H9 (cell line): ENCODE results near the gene MRPS34. TPM values are rescaled to one million over a fixed set of nuclear protein-coding genes. Genes with fewer than 3 reads are reported as not detected.

Experiments used
- DNase-seq: peaks from one replicate; pipeline ENCODE4 v3.0.0-alpha.2; 2017
- H2AFZ ChIP-seq: one replicate; pipeline ENCODE4 v1.6.1; 2013; ENCODE audit warnings: mild to moderate bottlenecking, low read length, control low read depth, moderate library complexity
- H2AK5ac ChIP-seq: 2 replicates; pipeline ENCODE4 v1.6.1; 2013; ENCODE audit warnings: low read length, control low read depth, mixed read lengths; ENCODE audit not compliant: insufficient read length
- H2BK120ac ChIP-seq: one replicate; pipeline ENCODE4 v1.6.1; 2013; ENCODE audit warnings: low read depth, mild to moderate bottlenecking, low read length, control low read depth, inconsistent platforms; ENCODE audit not compliant: poor library complexity, severe bottlenecking
- H2BK12ac ChIP-seq: 2 replicates; pipeline ENCODE4 v1.6.1; 2013; ENCODE audit warnings: low read length, control low read depth, mixed read lengths, low read depth; ENCODE audit not compliant: insufficient read length
- H2BK15ac ChIP-seq: 2 replicates; pipeline ENCODE4 v1.6.1; 2013; ENCODE audit warnings: low read depth, low read length, control low read depth
- H2BK20ac ChIP-seq: one replicate; pipeline ENCODE4 v1.6.1; 2013; ENCODE audit warnings: low read depth, mild to moderate bottlenecking, low read length, control low read depth, inconsistent platforms; ENCODE audit not compliant: poor library complexity, severe bottlenecking
- H2BK5ac ChIP-seq: 2 replicates; pipeline ENCODE4 v1.6.1; 2013; ENCODE audit warnings: low read length, control low read depth, mixed read lengths; ENCODE audit not compliant: insufficient read length
- H3K14ac ChIP-seq: 2 replicates; pipeline ENCODE4 v1.6.1; 2013; ENCODE audit warnings: low read length, control low read depth; ENCODE audit not compliant: insufficient read depth
- H3K18ac ChIP-seq: 2 replicates; pipeline ENCODE4 v1.6.1; 2013; ENCODE audit warnings: low read depth, mild to moderate bottlenecking, mixed read lengths, low read length, control low read depth; ENCODE audit not compliant: insufficient read length
- H3K23ac ChIP-seq: 2 replicates; pipeline ENCODE4 v1.6.1; 2013; ENCODE audit warnings: low read length, control low read depth, mixed read lengths, low read depth; ENCODE audit not compliant: insufficient read length
- H3K23me2 ChIP-seq: 2 replicates; pipeline ENCODE4 v1.6.1; 2013; ENCODE audit warnings: low read depth, mild to moderate bottlenecking, mixed read lengths, low read length, control low read depth; ENCODE audit not compliant: insufficient read length, poor library complexity, severe bottlenecking
- H3K27ac ChIP-seq: 2 replicates; pipeline ENCODE4 v1.5.1; 2013; ENCODE audit warnings: low read length, control low read depth, mixed read lengths, low read depth; ENCODE audit not compliant: insufficient read length
- H3K27me3 ChIP-seq: 2 replicates; pipeline ENCODE4 v1.6.1; 2013; ENCODE audit warnings: low read length, control low read depth, inconsistent platforms; ENCODE audit not compliant: insufficient read depth
- H3K4ac ChIP-seq: 2 replicates; pipeline ENCODE4 v1.6.1; 2013; ENCODE audit warnings: low read depth, mild to moderate bottlenecking, control low read depth, inconsistent platforms, low read length, moderate library complexity
- H3K4me1 ChIP-seq: 2 replicates; pipeline ENCODE4 v1.6.1; 2013; ENCODE audit warnings: low read length, control low read depth, inconsistent platforms; ENCODE audit not compliant: insufficient read depth
- H3K4me2 ChIP-seq: 2 replicates; pipeline ENCODE4 v1.6.1; 2013; ENCODE audit warnings: low read length, control low read depth, mixed read lengths; ENCODE audit not compliant: insufficient read length, insufficient read depth
- H3K56ac ChIP-seq: 2 replicates; pipeline ENCODE4 v1.6.1; 2013; ENCODE audit warnings: low read depth, mild to moderate bottlenecking, mixed read lengths, low read length, control low read depth; ENCODE audit not compliant: insufficient read length
- H3K79me1 ChIP-seq: 2 replicates; pipeline ENCODE4 v1.6.1; 2013; ENCODE audit warnings: low read depth, mild to moderate bottlenecking, moderate library complexity, low read length, control low read depth, inconsistent platforms; ENCODE audit not compliant: insufficient read depth, poor library complexity, severe bottlenecking
- H3K79me2 ChIP-seq: 2 replicates; pipeline ENCODE4 v1.6.1; 2013; ENCODE audit warnings: low read length, control low read depth, inconsistent platforms; ENCODE audit not compliant: insufficient read depth
- H3K9ac ChIP-seq: 2 replicates; pipeline ENCODE4 v1.6.1; 2013; ENCODE audit warnings: low read length, control low read depth, mixed read lengths; ENCODE audit not compliant: insufficient read length; ENCODE audit errors: extremely low read depth
- H3K9me3 ChIP-seq: one replicate; pipeline ENCODE4 v1.6.1; 2013; ENCODE audit warnings: low read depth, low read length, inconsistent platforms; ENCODE audit not compliant: control insufficient read depth
- H3T11ph ChIP-seq: one replicate; pipeline ENCODE4 v1.6.1; 2013; ENCODE audit warnings: mild to moderate bottlenecking, low read length, control low read depth, inconsistent platforms
- H4K20me1 ChIP-seq: one replicate; pipeline ENCODE4 v1.6.1; 2013; ENCODE audit not compliant: control insufficient read depth, insufficient read length, insufficient read depth
- H4K5ac ChIP-seq: 2 replicates; pipeline ENCODE4 v1.6.1; 2013; ENCODE audit warnings: low read depth, mild to moderate bottlenecking, mixed read lengths, low read length, control low read depth; ENCODE audit not compliant: insufficient read length
- H4K8ac ChIP-seq: replicated peaks from 2 replicates; pipeline ENCODE4 v1.6.1; 2013; ENCODE audit warnings: low read length, control low read depth, mixed read lengths, low read depth; ENCODE audit not compliant: insufficient read length
- H4K91ac ChIP-seq: 2 replicates; pipeline ENCODE4 v1.6.1; 2013; ENCODE audit warnings: low read depth, mild to moderate bottlenecking, moderate library complexity, mixed read lengths, low read length, control low read depth; ENCODE audit not compliant: insufficient read length
- H3K27ac Mint-ChIP-seq, 3 experiments: 2 replicates in 2 of 3; 3 replicates in 1 of 3; pipeline ENCODE4 v1.8.0; 2020 to 2021; ENCODE audit warnings: mixed read lengths in 3 of 3, mild to moderate bottlenecking in 1 of 3, moderate library complexity in 1 of 3
- H3K27me3 Mint-ChIP-seq: 2 replicates; pipeline ENCODE4 v1.8.0; 2021; ENCODE audit warnings: low read depth, mild to moderate bottlenecking, moderate library complexity, mixed read lengths
- H3K36me3 Mint-ChIP-seq, 3 experiments: 2 replicates in 2 of 3; 3 replicates in 1 of 3; pipeline ENCODE4 v1.8.0; 2020 to 2021; ENCODE audit warnings: low read depth in 3 of 3, mixed read lengths in 3 of 3; ENCODE audit not compliant: insufficient read depth in 1 of 3
- H3K4me1 Mint-ChIP-seq, 2 experiments: 2 replicates each; pipeline ENCODE4 v1.8.0; 2020; ENCODE audit warnings: mixed read lengths in 2 of 2
- H3K4me3 Mint-ChIP-seq, 2 experiments: 2 replicates in 1 of 2; 3 replicates in 1 of 2; pipeline ENCODE4 v1.8.0; 2020 to 2021; ENCODE audit warnings: mild to moderate bottlenecking in 2 of 2, mixed read lengths in 2 of 2, moderate library complexity in 1 of 2
- H3K9me3 Mint-ChIP-seq, 2 experiments: 2 replicates in 1 of 2; 3 replicates in 1 of 2; pipeline ENCODE4 v1.8.0; 2020; ENCODE audit warnings: mild to moderate bottlenecking in 2 of 2, mixed read lengths in 2 of 2, moderate library complexity in 1 of 2
- CTCF ChIP-seq: fragments of 200-600 bp; sonication (generic); conservative IDR thresholded peaks from 3 replicates; pipeline ENCODE4 v1.8.0; 2021; ENCODE audit warnings: antibody characterized with exemption, mild to moderate bottlenecking
- WGBS: extraction: QIAGEN DNeasy Blood & Tissue Kit; methylation state at CpG from one replicate; pipeline ENCODE4 v1.1.7; 2013; ENCODE audit warnings: missing lambda C conversion rate, low lambda C conversion rate, mixed read lengths; ENCODE audit not compliant: insufficient read length; ENCODE audit errors: extremely low coverage; 5-methylcytosine and 5-hydroxymethylcytosine counted together
- total RNA-seq: library from RNA; stranded (reverse); gene quantifications from 2 replicates; pipeline ENCODE4 v1.2.1, GENCODE V29; 2021

MRPS34 gene
- total RNA-seq, 1 experiment from 2014 or later: 205 TPM

GRCh38 chr16:1816396-1817275 lies 43.7 kb upstream of the MRPS34 start:
- DNase-seq: no peak
- Histone ChIP-seq H3K4ac (no peak overlapping the region), H4K91ac (no peak overlapping the region), H2BK5ac (no peak overlapping the region), H2BK120ac (no peak overlapping the region), H3K9ac (no peak overlapping the region), H2BK15ac (no peak overlapping the region), H2AFZ (no peak overlapping the region), H3K56ac (no peak overlapping the region), H3K23ac (no peak overlapping the region), H3K27ac (no peak overlapping the region), H3K79me2 (no peaks in the 10 kb centered on the region), H2AK5ac (no peak overlapping the region), H3K79me1 (no peaks in the 10 kb centered on the region), H3K18ac (no peak overlapping the region), H3K4me2 (no peak overlapping the region), H4K20me1 (no peaks in the 10 kb centered on the region), H3K9me3 (no peaks in the 10 kb centered on the region), H4K5ac (no peak overlapping the region), H2BK12ac (no peak overlapping the region), H3K23me2 (no peaks in the 10 kb centered on the region), H2BK20ac (no peak overlapping the region), H3T11ph (no peak overlapping the region), H3K4me1 (no peaks in the 10 kb centered on the region), H3K27me3 (no peaks in the 10 kb centered on the region), H4K8ac (no peak overlapping the region), H3K14ac (no peak overlapping the region)
- peaks cover 4 to 17% (median 15%) of the 10 kb centered on the region in 3 experiments; a peak in 6 of 7 replicates for H3K36me3 Mint-ChIP-seq
- no peak for TF ChIP-seq CTCF
- H3K27ac Mint-ChIP-seq: no peak overlapping the region
- no CpG with 5 or more reads among the region's 40 CpGs for WGBS
- no peaks in the 10 kb centered on the region; the same call in 1 of the 2 replicates for H3K27me3 Mint-ChIP-seq
- H3K4me1 Mint-ChIP-seq: peaks cover 0 to 3% of the 10 kb centered on the region in 2 experiments; a peak in 2 of 4 replicates
- no peaks in the 10 kb centered on the region for H3K9me3 Mint-ChIP-seq
- H3K4me3 Mint-ChIP-seq: no peak overlapping the region
